GM21423 (cell line): ENCODE results near the gene LENG9.

Source experiments
- ATAC-seq: cut with Tn5 transposase; IDR thresholded peaks from one replicate; pipeline ENCODE4 v1.9.1; 2021; ENCODE audit warnings: mild to moderate bottlenecking, moderate library complexity; ENCODE audit not compliant: unreplicated experiment

LENG9 gene

DNA sequence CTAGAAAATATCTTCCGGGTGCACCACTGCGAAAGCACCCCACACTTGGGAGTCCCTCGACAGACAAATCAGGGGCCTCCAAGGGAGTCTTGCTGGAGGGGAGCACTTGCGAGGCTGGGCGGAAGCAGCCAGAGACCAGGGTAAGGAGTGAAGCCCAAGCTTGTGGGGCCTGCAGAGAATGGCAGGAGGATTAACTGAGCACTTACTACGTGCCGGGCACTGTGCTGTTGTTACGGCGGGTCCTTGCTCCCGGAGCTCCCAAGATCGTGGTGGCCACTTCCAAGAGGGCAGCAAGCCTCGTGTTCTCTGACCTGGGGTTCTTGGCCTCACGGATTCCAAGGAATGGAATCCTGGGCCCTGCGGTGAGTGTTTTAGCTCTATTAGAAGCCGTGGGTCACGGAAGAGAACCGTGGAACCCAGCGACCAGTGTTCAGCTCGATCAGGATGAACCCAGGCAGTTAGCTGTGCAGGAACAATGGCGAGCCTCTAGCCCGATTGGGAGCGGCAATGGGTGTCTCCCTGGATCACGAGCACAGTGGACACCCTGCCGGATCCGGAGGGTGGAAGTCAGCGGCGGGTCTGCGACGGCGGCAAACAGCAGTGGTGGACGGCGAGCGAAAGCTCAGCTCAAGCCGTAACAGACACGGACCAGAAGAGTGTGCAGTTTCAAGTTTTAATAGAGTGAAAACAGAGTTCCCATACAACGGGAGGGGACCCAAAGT lies 38.8 kb downstream of the LENG9 start:
- no peak for ATAC-seq

DNA sequence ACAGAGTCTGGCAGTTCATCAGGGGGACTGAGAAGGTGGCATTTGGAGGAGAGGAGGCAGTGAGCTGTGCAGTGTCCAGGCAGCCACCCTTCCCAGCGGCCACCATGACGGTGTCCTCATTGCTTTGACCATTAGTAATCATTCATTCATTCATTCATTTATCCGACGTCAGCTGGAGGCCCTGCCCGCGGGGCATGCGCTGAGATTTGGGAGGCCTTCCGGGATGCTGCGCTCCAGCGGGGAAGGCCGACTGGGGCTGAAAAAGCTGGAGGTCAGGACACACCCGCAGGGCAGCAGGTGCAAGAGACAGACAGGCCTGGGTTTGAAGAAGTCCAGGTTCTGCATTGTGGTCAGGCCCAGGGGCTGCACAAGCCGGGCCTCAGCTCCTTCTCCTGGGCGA lies 39.4 kb downstream of the LENG9 start:
- no peak for ATAC-seq

DNA sequence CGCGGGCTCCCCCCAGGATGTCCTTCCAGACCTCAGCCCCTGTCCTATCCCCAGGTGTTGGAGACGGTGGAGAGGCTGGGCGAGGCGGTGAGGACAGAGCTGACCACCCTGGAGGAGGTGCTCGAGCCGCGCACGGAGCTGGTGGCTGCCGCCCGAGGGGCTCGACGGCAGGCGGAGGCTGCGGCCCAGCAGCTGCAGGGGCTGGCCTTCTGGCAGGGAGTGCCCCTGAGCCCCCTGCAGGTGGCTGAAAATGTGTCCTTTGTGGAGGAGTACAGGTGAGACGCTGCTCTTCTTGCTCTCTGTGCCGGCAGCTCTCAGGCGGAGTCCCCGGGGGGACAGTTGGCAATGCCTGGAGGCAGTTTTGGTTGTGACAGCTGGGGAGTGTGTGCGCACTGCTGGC lies 41.4 kb downstream of the LENG9 start:
- no peak for ATAC-seq

DNA sequence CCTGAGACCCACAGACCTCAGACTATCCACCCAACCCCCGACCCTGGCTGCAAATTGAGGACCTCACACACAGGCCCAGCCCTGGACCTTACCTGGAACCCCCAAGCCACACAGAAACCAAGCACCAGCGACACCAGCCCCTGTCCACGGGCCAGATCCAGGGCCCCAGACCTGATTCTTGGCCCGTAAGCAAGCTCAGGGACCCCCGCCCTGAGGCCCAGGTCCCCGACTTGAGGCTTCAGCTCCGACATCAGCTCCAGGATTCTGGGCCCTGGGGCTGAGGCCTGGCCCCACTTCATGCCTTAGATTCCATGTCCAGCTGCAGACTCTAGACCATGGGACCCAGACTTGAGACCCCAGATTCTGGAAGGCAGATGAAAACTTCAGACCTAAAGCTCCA lies 42.1 kb downstream of the LENG9 start:
- no peak for ATAC-seq

DNA sequence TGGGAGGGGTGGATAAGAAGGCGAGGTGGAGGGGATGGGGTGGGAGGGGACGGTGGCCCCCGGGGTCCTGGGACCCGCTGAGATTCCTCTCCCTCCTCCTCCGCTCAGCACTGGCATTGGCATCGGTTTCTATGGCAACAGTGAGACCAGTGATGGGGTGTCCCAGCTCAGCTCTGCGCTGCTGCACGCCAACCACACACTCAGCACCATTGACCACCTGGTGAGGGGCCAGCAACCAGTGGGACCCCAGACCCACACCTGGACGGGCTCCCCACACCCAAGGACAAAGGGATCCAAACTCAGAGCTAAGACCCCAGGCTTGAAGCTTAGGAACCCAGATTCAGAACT lies 42.4 kb downstream of the LENG9 start:
- ATAC-seq = no peak

DNA sequence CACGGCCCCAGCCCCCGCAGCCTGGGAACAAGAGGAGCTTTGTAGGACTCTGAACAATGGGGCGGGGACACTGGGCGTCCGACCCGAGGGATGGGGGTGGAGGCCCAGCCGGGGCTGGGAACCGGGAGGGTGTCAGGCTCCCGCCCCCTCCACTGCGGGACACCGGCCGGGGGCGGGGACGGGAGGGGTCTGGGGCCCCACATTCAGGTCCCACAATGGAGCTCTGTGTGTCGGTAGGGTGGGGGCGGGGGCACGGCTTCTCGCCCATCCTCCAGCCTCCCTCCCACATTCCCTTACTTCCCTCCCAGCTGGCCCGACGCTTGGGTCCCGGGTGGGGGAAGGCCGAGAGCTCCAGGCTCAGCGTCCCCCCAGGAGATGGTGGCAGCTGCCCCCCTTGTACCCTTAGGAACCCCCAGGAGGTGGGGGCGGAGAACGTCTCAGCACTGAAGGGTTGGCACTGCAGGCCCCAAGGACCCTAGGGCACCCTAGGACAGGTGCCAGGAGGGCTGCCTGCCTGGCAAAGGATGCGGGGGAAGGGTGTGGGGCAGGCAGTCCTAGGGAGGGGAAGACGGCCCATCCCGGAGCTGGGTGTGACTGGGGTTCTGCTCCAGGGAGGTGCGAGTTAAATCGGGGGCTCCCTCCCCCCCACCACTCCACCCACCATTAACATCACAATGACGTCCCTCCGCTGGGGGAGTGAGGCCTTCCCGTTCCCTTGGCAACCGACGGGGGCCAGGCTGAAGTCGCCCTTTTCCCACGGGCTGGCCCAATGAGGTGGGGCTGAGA lies 43.0 kb downstream of the LENG9 start:
- ATAC-seq = no peak

DNA sequence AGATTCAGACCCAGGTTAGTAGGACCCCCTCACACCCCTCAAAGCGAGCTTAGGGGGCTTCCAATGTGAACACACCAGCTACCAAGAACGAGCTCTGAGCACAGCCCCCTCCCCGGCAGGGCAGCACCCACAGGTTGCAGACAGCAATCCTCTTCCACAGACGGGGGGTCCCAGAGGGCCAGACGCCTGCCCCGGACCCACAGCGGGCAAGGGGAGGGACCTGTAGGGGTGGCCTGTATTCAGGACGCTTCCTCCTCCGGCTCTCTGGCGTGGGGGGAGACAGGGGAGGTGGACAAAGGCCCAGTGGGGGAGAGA lies 43.6 kb downstream of the LENG9 start:
- no peak for ATAC-seq

DNA sequence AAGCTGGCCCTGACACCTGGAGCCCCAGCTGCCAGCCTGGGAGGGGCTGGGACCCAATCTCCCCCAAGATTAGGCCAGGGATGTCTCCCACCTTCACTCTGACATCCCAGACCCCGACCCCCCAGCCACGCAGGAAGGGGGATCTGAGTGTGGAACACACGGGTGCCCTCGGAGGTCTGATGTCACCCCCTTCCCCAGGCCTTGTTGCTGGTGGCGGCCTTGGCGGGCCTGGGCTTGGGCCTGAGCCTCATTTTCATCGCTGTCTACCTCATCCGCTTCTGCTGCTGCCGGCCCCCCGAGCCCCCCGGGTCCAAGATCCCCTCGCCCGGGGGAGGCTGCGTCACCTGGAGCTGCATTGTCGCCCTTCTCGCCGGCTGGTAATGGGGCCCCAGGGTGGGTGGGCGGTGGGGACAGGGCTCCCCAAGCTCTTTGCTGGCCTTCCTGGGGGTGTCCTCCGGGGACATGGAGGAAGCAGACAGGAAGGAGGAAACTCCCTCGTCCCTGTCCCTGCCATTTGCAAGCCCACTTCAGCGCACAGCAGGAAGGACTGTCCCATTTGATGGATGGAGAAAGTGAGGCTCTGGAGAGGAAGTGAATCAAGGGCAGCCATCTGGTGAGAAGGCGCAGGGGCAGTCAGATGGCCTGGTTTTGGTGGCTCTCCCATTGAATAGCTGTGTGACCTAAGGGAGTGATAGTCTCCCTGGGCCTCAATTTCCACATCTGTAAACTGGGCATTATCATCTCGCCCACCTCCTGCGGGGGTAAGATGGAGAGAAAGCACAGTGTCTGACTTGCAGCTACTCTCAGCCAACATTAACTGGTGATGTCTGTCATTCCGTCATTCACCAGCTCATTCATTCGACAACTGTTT lies 44.4 kb downstream of the LENG9 start:
- ATAC-seq = no peak

DNA sequence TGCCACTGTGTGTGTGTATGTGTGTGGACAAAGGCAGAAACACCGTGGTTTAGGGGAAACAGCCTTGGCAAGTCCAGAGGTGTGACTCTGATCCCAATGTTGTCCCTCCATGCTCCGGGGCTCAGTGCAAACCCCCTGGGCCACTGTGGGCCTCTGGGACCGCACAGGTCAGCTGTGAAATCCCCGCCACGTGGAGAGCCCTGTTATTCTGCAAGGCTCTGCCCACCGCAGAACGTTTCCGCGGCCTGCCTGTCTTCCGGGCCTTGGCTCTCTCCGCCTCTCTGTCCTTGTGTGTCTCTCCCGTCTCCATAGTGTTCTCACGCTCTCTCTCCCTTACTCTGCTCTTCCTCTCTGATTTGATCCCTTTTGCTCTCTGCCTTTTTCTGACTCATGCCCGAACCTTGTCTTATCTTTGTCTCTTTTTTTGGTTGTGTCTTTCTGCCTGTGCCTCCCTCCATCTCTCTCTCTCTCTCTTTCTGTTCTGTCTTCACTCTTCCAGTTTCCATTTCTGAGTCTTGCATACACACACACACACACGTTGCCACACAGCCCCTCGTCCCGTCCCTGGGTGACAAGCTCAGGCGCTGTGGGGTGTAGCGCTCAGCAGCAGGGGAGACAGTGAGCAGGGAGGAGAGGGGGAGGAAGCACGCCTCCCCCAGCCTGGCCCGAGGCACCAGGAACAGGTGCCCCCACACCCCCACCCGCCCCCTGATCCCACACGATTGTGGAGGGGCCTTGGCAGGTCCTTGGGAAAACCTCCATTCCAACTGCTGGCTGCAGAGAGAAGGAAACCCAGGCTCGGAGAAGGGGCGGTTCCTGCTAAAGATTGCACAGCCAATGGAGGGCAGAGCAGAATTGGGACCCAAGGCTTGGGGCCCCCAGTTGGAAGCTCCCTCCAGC lies 45.3 kb downstream of the LENG9 start:
- no peak for ATAC-seq

DNA sequence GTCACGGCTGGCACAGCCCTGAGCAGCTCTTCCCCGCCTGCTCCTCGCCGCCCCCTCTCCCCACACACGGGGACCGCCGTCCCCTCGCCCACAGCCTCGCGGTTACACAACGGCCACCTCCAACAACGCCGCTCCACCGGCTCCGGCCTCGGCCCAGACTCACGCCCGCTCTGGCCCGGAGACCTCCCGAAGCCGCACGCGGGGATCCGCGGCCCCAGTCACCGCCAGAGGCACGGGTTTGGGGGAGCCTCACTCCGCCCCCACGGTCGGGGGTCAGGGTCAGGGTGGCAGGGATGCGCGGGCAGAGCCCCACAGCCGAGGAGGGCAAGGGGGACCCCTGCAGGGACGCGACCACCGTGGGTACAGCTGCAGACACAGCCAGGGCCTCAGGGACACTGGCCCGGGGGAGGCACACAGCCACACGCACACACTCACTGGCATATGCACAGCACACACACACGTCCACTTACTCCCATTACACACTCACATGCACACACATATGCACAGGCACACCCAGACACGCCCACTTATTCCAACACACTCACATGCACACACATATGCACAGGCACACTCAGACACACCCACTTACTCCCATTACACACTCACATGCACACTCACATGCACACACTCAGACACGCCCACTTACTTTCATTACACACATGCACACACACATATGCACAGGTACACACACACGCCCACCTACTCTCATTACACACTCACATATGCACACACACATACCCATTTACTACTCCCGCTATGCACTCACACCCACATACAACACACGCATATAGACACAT lies 46.7 kb downstream of the LENG9 start:
- no peak for ATAC-seq

DNA sequence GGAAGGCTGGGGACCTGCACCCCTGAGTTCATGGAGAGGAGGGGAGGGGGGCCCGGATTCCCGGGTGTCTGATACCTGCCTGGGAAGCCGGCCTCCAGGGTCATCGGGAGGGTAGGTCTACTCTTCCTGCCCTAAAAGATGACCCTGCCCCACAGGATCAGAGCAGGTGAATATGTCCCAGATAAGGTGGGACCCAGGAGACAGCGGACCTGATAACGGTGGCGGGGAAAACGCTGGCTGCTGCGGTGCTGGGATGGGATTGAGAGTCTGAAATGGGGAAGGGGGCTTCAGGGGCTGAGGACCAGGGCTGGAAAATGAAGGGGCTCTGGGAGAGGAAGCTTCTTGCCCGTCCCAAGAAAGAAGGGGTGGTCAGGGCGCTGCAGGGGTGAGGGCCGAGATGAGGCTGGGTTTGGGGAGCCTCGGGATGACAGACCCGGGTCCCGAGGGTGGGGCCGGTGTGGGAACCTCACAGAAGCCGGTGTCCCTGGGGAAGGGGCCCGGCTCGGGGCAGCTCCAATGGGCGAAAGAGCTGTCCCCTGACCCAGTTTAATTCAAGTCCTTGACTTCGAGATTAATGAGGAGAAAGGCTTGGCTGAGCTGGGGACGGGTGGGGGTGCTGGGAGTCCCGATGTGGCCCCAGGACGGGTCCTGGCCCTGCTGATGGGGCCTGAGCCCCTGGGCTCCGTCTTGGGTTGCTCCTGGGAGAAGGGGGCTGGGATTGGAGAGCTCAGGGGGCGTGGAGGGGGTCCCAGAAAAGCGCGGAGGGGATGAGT lies 47.5 kb downstream of the LENG9 start:
- ATAC-seq = no peak

DNA sequence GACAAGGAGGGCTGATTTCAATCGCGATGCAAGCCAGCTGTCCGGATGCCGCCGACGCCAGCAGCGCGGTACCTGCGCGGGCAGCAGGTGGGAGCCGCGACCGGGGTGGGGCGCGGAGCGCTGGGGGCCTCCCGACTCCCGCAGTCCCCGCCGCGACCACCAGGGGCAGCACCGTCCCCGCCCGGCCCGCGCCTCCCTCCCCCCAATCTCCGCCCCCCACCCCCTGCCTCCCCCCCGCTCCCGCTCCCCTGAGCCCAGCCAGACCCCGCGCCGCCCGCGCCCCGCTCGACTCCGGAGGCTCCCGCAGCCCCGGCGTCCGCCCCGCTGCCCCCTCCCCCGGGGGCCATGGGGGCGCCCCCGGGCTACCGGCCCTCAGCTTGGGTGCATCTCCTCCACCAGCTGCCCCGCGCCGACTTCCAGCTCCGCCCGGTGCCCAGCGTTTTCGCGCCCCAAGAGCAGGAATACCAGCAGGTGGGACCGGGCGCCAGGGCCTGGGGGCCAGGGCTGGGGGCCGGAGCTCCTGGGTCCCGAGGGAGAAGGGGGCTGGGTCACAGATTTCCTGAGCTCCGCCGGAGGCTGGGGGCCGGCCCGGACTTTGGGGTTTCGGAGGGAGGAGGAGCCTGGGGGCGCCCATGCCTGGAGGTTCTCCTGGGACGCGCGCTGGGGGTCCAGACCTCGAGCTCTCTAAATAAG lies 48.2 kb downstream of the LENG9 start, which contains the start of gene TTYH1:
TSS of gene TTYH1 (plus strand) at position 257 of the 693 bp plus-strand sequence. CDS start at position 346, 89 bp downstream.
- no peak for ATAC-seq

DNA sequence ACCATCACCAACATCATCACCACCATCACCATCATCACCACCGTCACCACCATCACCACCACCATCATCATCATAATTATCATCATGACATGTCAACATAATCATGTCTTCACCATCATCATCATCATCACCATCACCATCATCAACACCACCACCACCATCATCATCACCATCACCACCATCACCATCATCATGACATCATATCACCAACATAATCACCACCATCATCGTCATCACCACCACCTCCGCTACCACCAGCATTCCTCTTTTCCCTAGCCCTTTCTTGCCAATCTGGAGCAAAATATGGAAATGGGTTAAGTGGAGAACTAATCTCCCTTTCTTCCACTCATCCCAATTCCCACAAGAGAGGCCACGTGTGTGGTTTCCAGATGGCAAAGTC lies 49.4 kb downstream of the LENG9 start:
- ATAC-seq = no peak

DNA sequence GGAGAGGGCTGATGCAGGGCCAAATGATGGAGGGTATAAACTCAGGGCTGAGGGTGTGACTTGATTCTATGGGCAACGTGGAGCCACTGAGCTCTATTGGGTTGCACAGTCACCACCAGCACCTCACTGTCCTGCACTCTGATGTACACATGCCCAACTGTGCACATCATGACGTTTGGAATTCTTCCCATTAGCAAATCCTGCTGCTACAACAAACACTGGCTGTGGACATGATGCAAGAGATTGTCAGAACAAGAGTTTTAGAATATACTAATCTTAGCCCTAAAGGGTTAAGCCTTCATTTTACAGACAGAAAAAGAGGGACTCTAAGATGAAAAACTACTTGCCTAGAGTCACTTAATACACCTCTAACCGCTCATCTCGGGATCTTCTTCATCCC lies 50.7 kb downstream of the LENG9 start:
- ATAC-seq = no peak
